Neutrophil (primary cell): ENCODE results near the gene UGT1A5.

Source experiments
- H3K27ac ChIP-seq: fragments of 200-600 bp; sonication (generic); 2 replicates; pipeline ENCODE4 v1.5.1; 2016; ENCODE audit warnings: mild to moderate bottlenecking, moderate library complexity
- H3K27me3 ChIP-seq: fragments of 200-600 bp; sonication (generic); 2 replicates; pipeline ENCODE4 v1.6.0; 2016; ENCODE audit warnings: mild to moderate bottlenecking
- H3K36me3 ChIP-seq: fragments of 200-600 bp; sonication (generic); 2 replicates; pipeline ENCODE4 v1.5.1; 2017
- H3K4me1 ChIP-seq, 2 experiments: fragments of 200-600 bp in 1 of 2; sonication (generic) in 1 of 2; 1 replicate in 1 of 2; 2 replicates in 1 of 2; pipeline versions ENCODE4 v1.5.1 to v1.6.1; 2013 to 2016; ENCODE audit warnings: low read depth in 1 of 2, low read length in 1 of 2, mild to moderate bottlenecking in 1 of 2, moderate library complexity in 1 of 2; ENCODE audit not compliant: control insufficient read depth in 1 of 2, insufficient read depth in 1 of 2
- H3K4me3 ChIP-seq, 2 experiments: fragments of 200-600 bp in 1 of 2; sonication (generic) in 1 of 2; 1 replicate in 1 of 2; 2 replicates in 1 of 2; pipeline ENCODE4 v1.5.1; 2013 to 2016; ENCODE audit warnings: low read depth in 1 of 2, low read length in 1 of 2, mild to moderate bottlenecking in 1 of 2, moderate library complexity in 1 of 2
- H3K9me3 ChIP-seq: fragments of 200-600 bp; sonication (generic); 2 replicates; pipeline ENCODE4 v1.5.1; 2016
- CTCF ChIP-seq: fragments of 200-600 bp; sonication (generic); IDR thresholded peaks from 2 replicates; pipeline ENCODE4 v1.5.1; 2016; ENCODE audit warnings: antibody characterized with exemption

The UGT1A5 gene

GRCh38 chr2:233779722-233780121 is 67.0 kb downstream of the UGT1A5 start:
- no peak for TF ChIP-seq CTCF
- Histone ChIP-seq H3K27ac (no peak overlapping the region), H3K9me3 (no peaks in the 10 kb centered on the region), H3K4me1 (no peaks in the 10 kb centered on the region), H3K36me3 (no peaks in the 10 kb centered on the region), H3K4me3 (no peak overlapping the region), H3K27me3 (no peaks in the 10 kb centered on the region)

- Histone ChIP-seq H3K36me3 (no peaks in the 10 kb centered on the region), H3K4me3 (no peak overlapping the region), H3K4me1 (no peaks in the 10 kb centered on the region), H3K9me3 (no peaks in the 10 kb centered on the region), H3K27me3 (no peaks in the 10 kb centered on the region), H3K27ac (no peak overlapping the region)
- no peak for TF ChIP-seq CTCF
These were observed 68.1 kb downstream of the UGT1A5 start for GRCh38 chr2:233780771-233781170.

- Histone ChIP-seq H3K27me3 (no peaks in the 10 kb centered on the region), H3K9me3 (no peaks in the 10 kb centered on the region), H3K27ac (no peak overlapping the region), H3K4me1 (no peaks in the 10 kb centered on the region), H3K4me3 (no peak overlapping the region), H3K36me3 (no peaks in the 10 kb centered on the region)
- no peak for TF ChIP-seq CTCF
These were observed 76.8 kb downstream of the UGT1A5 start for GRCh38 chr2:233789554-233789953.

GRCh38 chr2:233791151-233791882 is 78.6 kb downstream of the UGT1A5 start:
- H3K9me3 ChIP-seq = no peaks in the 10 kb centered on the region

GRCh38 chr2:233791883-233792329 is 79.2 kb downstream of the UGT1A5 start:
- no peaks in the 10 kb centered on the region for H3K9me3 ChIP-seq
- H3K36me3 ChIP-seq = no peaks in the 10 kb centered on the region
- H3K27ac ChIP-seq = no peak overlapping the region
- H3K4me1 ChIP-seq = no peaks in the 10 kb centered on the region
- H3K27me3 ChIP-seq = no peaks in the 10 kb centered on the region
- no peak for TF ChIP-seq CTCF
- no peak overlapping the region for H3K4me3 ChIP-seq

More at GRCh38 chr2:233791151-233791882, 78.6 kb downstream of the UGT1A5 start:
- Histone ChIP-seq H3K27ac (no peak overlapping the region), H3K36me3 (no peaks in the 10 kb centered on the region), H3K4me1 (no peaks in the 10 kb centered on the region), H3K4me3 (no peak overlapping the region), H3K27me3 (no peaks in the 10 kb centered on the region)
- TF ChIP-seq CTCF = no peak
